ENCODE measurements around the gene PRRC2B.

DNA sequence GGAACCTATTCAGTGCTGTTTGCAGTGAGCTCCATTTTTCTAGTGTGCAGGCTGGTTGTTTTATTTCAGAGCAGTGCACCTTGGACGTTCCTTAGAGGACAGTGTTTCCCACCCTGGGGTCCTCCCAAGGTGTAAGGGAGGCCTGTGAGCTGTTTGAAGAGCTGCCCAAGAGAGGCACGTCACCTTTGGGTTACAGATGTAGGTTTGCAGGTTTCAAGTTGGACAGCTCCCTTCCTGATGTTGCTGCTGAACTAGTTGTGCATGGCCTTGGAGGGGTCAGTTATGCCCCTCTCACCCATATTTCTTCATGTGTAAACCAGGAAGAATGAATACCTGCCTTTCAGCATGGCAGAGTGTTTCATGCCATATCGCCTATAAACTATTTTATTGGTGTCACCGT is 74.1 kb downstream of the PRRC2B start:
- TF ChIP-seq EP300 (IDR thresholded peaks at IDR 0.05), result no peak
- TF ChIP-seq, protein P1, sequence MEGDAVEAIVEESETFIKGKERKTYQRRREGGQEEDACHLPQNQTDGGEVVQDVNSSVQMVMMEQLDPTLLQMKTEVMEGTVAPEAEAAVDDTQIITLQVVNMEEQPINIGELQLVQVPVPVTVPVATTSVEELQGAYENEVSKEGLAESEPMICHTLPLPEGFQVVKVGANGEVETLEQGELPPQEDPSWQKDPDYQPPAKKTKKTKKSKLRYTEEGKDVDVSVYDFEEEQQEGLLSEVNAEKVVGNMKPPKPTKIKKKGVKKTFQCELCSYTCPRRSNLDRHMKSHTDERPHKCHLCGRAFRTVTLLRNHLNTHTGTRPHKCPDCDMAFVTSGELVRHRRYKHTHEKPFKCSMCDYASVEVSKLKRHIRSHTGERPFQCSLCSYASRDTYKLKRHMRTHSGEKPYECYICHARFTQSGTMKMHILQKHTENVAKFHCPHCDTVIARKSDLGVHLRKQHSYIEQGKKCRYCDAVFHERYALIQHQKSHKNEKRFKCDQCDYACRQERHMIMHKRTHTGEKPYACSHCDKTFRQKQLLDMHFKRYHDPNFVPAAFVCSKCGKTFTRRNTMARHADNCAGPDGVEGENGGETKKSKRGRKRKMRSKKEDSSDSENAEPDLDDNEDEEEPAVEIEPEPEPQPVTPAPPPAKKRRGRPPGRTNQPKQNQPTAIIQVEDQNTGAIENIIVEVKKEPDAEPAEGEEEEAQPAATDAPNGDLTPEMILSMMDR (IDR thresholded peaks at IDR 0.05), result no peak

All from ovary (tissue), 3 donors.